Aorta (tissue), 5 donors: ENCODE measurements around the gene C20orf144. TPM values are rescaled to one million over a fixed set of nuclear protein-coding genes. Genes with fewer than 3 reads are reported as not detected.
A peak's percentile ranks its signal among the peaks of the same experiment; 100 is the strongest.
"Not testable (repeated sequence)": the region's sequence is repeated elsewhere in the genome, so short reads cannot be mapped to it uniquely, and the experiment has no call there.

Experiments used
- ATAC-seq: fragments of 200-7000 bp; cut with Tn5 transposase; one replicate; pipeline ENCODE4 v1.9.1; 2022; ENCODE audit warnings: moderate library complexity; ENCODE audit not compliant: low FRiP score
- DNase-seq, 2 donors: peaks; one replicate each; pipeline ENCODE4 v3.0.0-alpha.2; 2020
- H3K27ac ChIP-seq, 2 donors: one replicate each; pipeline ENCODE4 v1.5.1; 2013; ENCODE audit warnings: low read length in 2 of 2, mild to moderate bottlenecking in 2 of 2, moderate library complexity in 2 of 2, control low read depth in 1 of 2, inconsistent platforms in 1 of 2, low read depth in 1 of 2
- H3K27me3 ChIP-seq, 2 donors: one replicate each; pipeline ENCODE4 v1.6.1; 2013; ENCODE audit warnings: control low read depth in 1 of 2, low read length in 1 of 2, mild to moderate bottlenecking in 1 of 2, moderate library complexity in 1 of 2; ENCODE audit not compliant: insufficient read depth in 2 of 2, control insufficient read depth in 1 of 2
- H3K36me3 ChIP-seq, 2 donors: one replicate each; pipeline ENCODE4 v1.6.1; 2013; ENCODE audit warnings: control low read depth in 1 of 2, low read length in 1 of 2, mild to moderate bottlenecking in 1 of 2; ENCODE audit not compliant: insufficient read depth in 2 of 2, control insufficient read depth in 1 of 2
- H3K4me1 ChIP-seq, 2 donors: one replicate each; pipeline ENCODE4 v1.6.1; 2013; ENCODE audit warnings: low read length in 2 of 2, control low read depth in 1 of 2, mild to moderate bottlenecking in 1 of 2, moderate library complexity in 1 of 2; ENCODE audit not compliant: insufficient read depth in 2 of 2, control insufficient read depth in 1 of 2
- H3K4me3 ChIP-seq, 2 donors: one replicate each; pipeline ENCODE4 v1.5.1; 2013; ENCODE audit warnings: low read length in 2 of 2, control low read depth in 1 of 2, mild to moderate bottlenecking in 1 of 2
- H3K9me3 ChIP-seq: one replicate; pipeline ENCODE4 v1.6.1; 2013; ENCODE audit warnings: mild to moderate bottlenecking, low read length; ENCODE audit not compliant: control insufficient read depth
- WGBS, 2 donors: extraction: QIAGEN DNeasy Blood & Tissue Kit; methylation state at CpG; one replicate each; pipeline ENCODE4 v1.1.7; 2013; 5-methylcytosine and 5-hydroxymethylcytosine counted together
- intact Hi-C, 2 donors: fragments of 100-400 bp; cut with DNase I; formaldehyde crosslinking; loops; one replicate each; pipeline versions ENCODE4 v1.14.2 to v1.15.0; 2022
- polyA plus RNA-seq, 2 donors: library from polyadenylated mRNA; stranded (reverse); fragments of 200-250 nt; gene quantifications; one replicate each; pipeline ENCODE4 v1.2.3, GENCODE V29; 2013
- total RNA-seq, 2 donors: library from RNA; stranded (reverse); fragmentation: NEBNext Ultra II Directional; extraction: Animal tissue kit (Norgen Biotek cat#: 25700); gene quantifications; one replicate each; pipeline ENCODE4 v1.2.1, GENCODE V29; 2021
- donor health status: healthy with polysubstance abuse.
- donor health status: Bipolar disorder and iron deficiency.
- donor health status: DM: no; HTN: no; CAD: no.
- donor health status: DM: no; HTN: no; CAD: no.
- donor health status: DM: yes; HTN: yes; CAD: no.

Gene C20orf144
- total and polyA plus RNA-seq, 4 donors, result 0.16 to 0.31 TPM; not detected in 2

GRCh38 chr20:33689973-33690372 is 27.8 kb downstream of the C20orf144 start:
- no peaks in the 10 kb centered on the region for H3K4me1 ChIP-seq
- H3K27ac ChIP-seq, result no peak overlapping the region
- no peak overlapping the region for H3K4me3 ChIP-seq
- no peaks in the 10 kb centered on the region for H3K36me3 ChIP-seq
- intact Hi-C loops, result loop anchor here in 1 of 2 donors (5.0 kb wide), 1 partner anchor 32 kb away; the partner anchor contains the start of gene PXMP4
- no peaks in the 10 kb centered on the region for H3K9me3 ChIP-seq
- ATAC-seq, result no peak
- no peaks in the 10 kb centered on the region for H3K27me3 ChIP-seq
- 68 to 69% methylated on average over 4 of the region's 4 CpGs for WGBS, 2 donors
- DNase-seq, result no peak

- intact Hi-C loops, result no loop called here
- H3K9me3 ChIP-seq, result no peaks in the 10 kb centered on the region
- ATAC-seq (no peak), DNase-seq (no peak)
- no peaks in the 10 kb centered on the region for H3K36me3 ChIP-seq
- H3K4me3 ChIP-seq, result no peak overlapping the region
- no peaks in the 10 kb centered on the region for H3K27me3 ChIP-seq
- H3K27ac ChIP-seq, result no peak overlapping the region
- 47 to 49% methylated on average over 5 of the region's 5 CpGs for WGBS, 2 donors
- H3K4me1 ChIP-seq, result peaks cover 0 to 2% of the 10 kb centered on the region in 2 donors
Measured at GRCh38 chr20:33693289-33693688, 31.2 kb downstream of the C20orf144 start.

- H3K27me3 ChIP-seq, result no peaks in the 10 kb centered on the region
- DNase-seq (peak in 1 of 2 donors; percentile 76), ATAC-seq (peak; percentile 79)
- H3K9me3 ChIP-seq, result no peaks in the 10 kb centered on the region
- intact Hi-C loops, result no loop called here
- H3K27ac ChIP-seq, result peak overlapping the region; percentile 32 to 73
- no peak overlapping the region for H3K4me3 ChIP-seq
- peaks cover 0 to 2% of the 10 kb centered on the region in 2 donors for H3K4me1 ChIP-seq
- no peaks in the 10 kb centered on the region for H3K36me3 ChIP-seq
- 14 to 22% methylated on average over 17 of the region's 17 CpGs for WGBS, 2 donors
Measured at GRCh38 chr20:33693741-33694638, 31.9 kb downstream of the C20orf144 start.

- 11 to 15% methylated on average over 6 of the region's 6 CpGs for WGBS, 2 donors
Measured at GRCh38 chr20:33694639-33695012, 32.5 kb downstream of the C20orf144 start.

GRCh38 chr20:33696448-33696847 is 34.3 kb downstream of the C20orf144 start:
- Histone ChIP-seq H3K9me3 (no peaks in the 10 kb centered on the region), H3K36me3 (no peaks in the 10 kb centered on the region), H3K27me3 (no peaks in the 10 kb centered on the region), H3K27ac (no peak overlapping the region), H3K4me1 (peaks cover 0 to 2% of the 10 kb centered on the region in 2 donors), H3K4me3 (no peak overlapping the region)
- intact Hi-C loops, result no loop called here
- ATAC-seq (no peak), DNase-seq (no peak)
- WGBS, 2 donors, result 91 to 92% methylated on average over 4 of the region's 4 CpGs

More at GRCh38 chr20:33694639-33695012, 32.5 kb downstream of the C20orf144 start:
- Histone ChIP-seq H3K4me1 (peaks cover 0 to 2% of the 10 kb centered on the region in 2 donors), H3K27me3 (no peaks in the 10 kb centered on the region), H3K4me3 (no peak overlapping the region), H3K27ac (peak overlapping the region in 1 of 2 donors; percentile 73), H3K36me3 (no peaks in the 10 kb centered on the region), H3K9me3 (no peaks in the 10 kb centered on the region)
- ATAC-seq, result no peak
- intact Hi-C loops, result no loop called here
- DNase-seq, result no peak

- Histone ChIP-seq H3K9me3 (no peaks in the 10 kb centered on the region), H3K4me1 (peaks cover 0 to 2% of the 10 kb centered on the region in 2 donors), H3K27me3 (no peaks in the 10 kb centered on the region), H3K27ac (no peak overlapping the region), H3K4me3 (no peak overlapping the region), H3K36me3 (no peaks in the 10 kb centered on the region)
- intact Hi-C loops, result no loop called here
- DNase-seq, result peak; percentile 86 to 87
- WGBS, 2 donors, result 26 to 35% methylated on average over 8 of the region's 8 CpGs
- ATAC-seq, result peak; percentile 84
Measured at GRCh38 chr20:33697129-33697528, 35.0 kb downstream of the C20orf144 start.

- H3K27ac ChIP-seq, H3K27me3 ChIP-seq, intact Hi-C loops, DNase-seq, ATAC-seq, H3K4me3 ChIP-seq, H3K4me1 ChIP-seq, H3K9me3 ChIP-seq, H3K36me3 ChIP-seq: not testable (repeated sequence)
- 91 to 92% methylated on average over 17 to 21 of the region's 27 CpGs for WGBS, 2 donors
Measured at GRCh38 chr20:33698966-33699365, 36.8 kb downstream of the C20orf144 start.

GRCh38 chr20:33700696-33701441 is 38.7 kb downstream of the C20orf144 start:
- H3K4me1 ChIP-seq, H3K27ac ChIP-seq, DNase-seq, ATAC-seq, H3K4me3 ChIP-seq, H3K9me3 ChIP-seq, H3K36me3 ChIP-seq, H3K27me3 ChIP-seq, intact Hi-C loops: not testable (repeated sequence)
- 94 to 95% methylated on average over 42 to 45 of the region's 45 CpGs for WGBS, 2 donors
